ENCODE measurements around the gene PAX3. TPM values are rescaled to one million over a fixed set of nuclear protein-coding genes. Genes with fewer than 3 reads are reported as not detected.

The PAX3 gene
- total and polyA plus RNA-seq, 5 donors = 0.23 to 0.34 (median 0.25) TPM; not detected in 2

- WGBS = 62% methylated on average over 5 of the region's 5 CpGs
- intact Hi-C loops (cut with DNase I) = no loop called here
- no peak for DNase-seq
- no peak for ATAC-seq
- no peaks in the 10 kb centered on the region for H3K27me3 ChIP-seq (ENCODE audit: control insufficient read depth, insufficient read depth)
- no peak overlapping the region for H3K27ac ChIP-seq (ENCODE audit: low read length)
- no peaks in the 10 kb centered on the region for H3K4me1 ChIP-seq (ENCODE audit: control insufficient read depth, insufficient read depth, low read length)
- H3K4me3 ChIP-seq (ENCODE audit: low read length) = no peak overlapping the region
- no peaks in the 10 kb centered on the region for H3K9me3 ChIP-seq (ENCODE audit: control insufficient read depth, low read length)
Measured at GRCh38 chr2:222213049-222213448, 85.7 kb downstream of the PAX3 start.

DNA sequence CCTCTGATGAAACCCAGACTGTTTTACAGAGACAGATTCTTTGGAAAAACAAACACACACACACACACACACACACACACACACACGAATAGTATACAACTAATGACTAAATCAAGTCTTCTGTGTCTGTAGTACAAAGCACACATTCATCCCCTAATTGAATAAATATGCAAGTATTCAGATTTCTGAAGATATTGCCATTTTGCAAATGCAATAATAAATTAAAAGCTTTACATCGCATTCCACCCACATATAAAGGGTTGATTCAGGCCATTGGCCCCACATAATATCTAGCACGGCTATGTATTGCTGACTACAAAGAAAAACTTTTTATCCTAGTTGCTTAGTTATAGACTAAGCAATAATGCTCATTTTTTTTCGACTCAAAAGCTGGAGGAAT, 86.2 kb downstream of the PAX3 start:
- ATAC-seq (no peak), DNase-seq (no peak)
- WGBS = 68% methylated on average over 4 of the region's 4 CpGs
- H3K9me3 ChIP-seq (ENCODE audit: control insufficient read depth, low read length) = no peaks in the 10 kb centered on the region
- intact Hi-C loops (cut with DNase I) = no loop called here
- H3K27ac ChIP-seq (ENCODE audit: low read length) = no peak overlapping the region
- H3K4me3 ChIP-seq (ENCODE audit: low read length) = no peak overlapping the region
- H3K4me1 ChIP-seq (ENCODE audit: control insufficient read depth, insufficient read depth, low read length) = no peaks in the 10 kb centered on the region
- H3K27me3 ChIP-seq (ENCODE audit: control insufficient read depth, insufficient read depth) = no peaks in the 10 kb centered on the region

GRCh38 chr2:222208010-222208690, 90.6 kb downstream of the PAX3 start:
- H3K27me3 ChIP-seq (ENCODE audit: control insufficient read depth, insufficient read depth) = no peaks in the 10 kb centered on the region
- no peaks in the 10 kb centered on the region for H3K4me1 ChIP-seq (ENCODE audit: control insufficient read depth, insufficient read depth, low read length)
- no peak for DNase-seq
- no peak overlapping the region for H3K4me3 ChIP-seq (ENCODE audit: low read length)
- no peaks in the 10 kb centered on the region for H3K9me3 ChIP-seq (ENCODE audit: control insufficient read depth, low read length)
- intact Hi-C loops (cut with DNase I) = no loop called here
- 63% methylated on average over 4 of the region's 4 CpGs for WGBS
- H3K27ac ChIP-seq (ENCODE audit: low read length) = no peak overlapping the region
- ATAC-seq = no peak

DNA sequence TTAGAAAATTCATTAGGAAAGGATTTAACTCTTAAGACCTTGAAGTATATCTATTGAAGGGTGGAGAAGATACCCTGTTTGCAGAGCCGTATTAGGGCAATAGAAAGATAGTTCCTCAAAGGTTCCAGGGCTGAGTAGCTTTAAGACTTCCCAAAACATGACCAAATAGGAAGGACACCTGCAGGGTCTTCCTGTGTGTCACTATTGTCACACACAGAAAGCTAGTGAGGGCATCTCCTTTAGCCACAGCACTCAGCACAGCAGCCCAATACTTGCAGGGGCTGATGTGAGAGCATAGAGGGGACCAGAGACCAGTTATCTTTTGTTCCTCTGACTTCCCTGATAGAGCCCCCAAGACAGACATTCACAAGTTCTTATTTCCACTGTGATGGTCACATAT, 93.7 kb downstream of the PAX3 start:
- no peaks in the 10 kb centered on the region for H3K9me3 ChIP-seq (ENCODE audit: control insufficient read depth, low read length)
- H3K4me1 ChIP-seq (ENCODE audit: control insufficient read depth, insufficient read depth, low read length) = no peaks in the 10 kb centered on the region
- no peaks in the 10 kb centered on the region for H3K27me3 ChIP-seq (ENCODE audit: control insufficient read depth, insufficient read depth)
- H3K4me3 ChIP-seq (ENCODE audit: low read length) = no peak overlapping the region
- DNase-seq (no peak), ATAC-seq (no peak)
- intact Hi-C loops (cut with DNase I) = no loop called here
- no peak overlapping the region for H3K27ac ChIP-seq (ENCODE audit: low read length)
- WGBS = 43% methylated on average over 1 of the region's 1 CpG

GRCh38 chr2:222203041-222203440, 95.8 kb downstream of the PAX3 start:
- no peak for ATAC-seq
- no peaks in the 10 kb centered on the region for H3K4me1 ChIP-seq (ENCODE audit: control insufficient read depth, insufficient read depth, low read length)
- no peak overlapping the region for H3K4me3 ChIP-seq (ENCODE audit: low read length)
- H3K27me3 ChIP-seq (ENCODE audit: control insufficient read depth, insufficient read depth) = no peaks in the 10 kb centered on the region
- WGBS = 45% methylated on average over 4 of the region's 4 CpGs
- no peak overlapping the region for H3K27ac ChIP-seq (ENCODE audit: low read length)
- intact Hi-C loops (cut with DNase I) = no loop called here
- no peaks in the 10 kb centered on the region for H3K9me3 ChIP-seq (ENCODE audit: control insufficient read depth, low read length)
- DNase-seq = no peak

GRCh38 chr2:222196159-222196558, 102.6 kb downstream of the PAX3 start:
- ATAC-seq (no peak), DNase-seq (no peak)
- 72% methylated on average over 7 of the region's 7 CpGs for whole genome bisulfite sequencing
- Histone ChIP-seq H3K4me3 (ENCODE audit: low read length) (no peak overlapping the region), H3K9me3 (ENCODE audit: control insufficient read depth, low read length) (no peaks in the 10 kb centered on the region), H3K4me1 (ENCODE audit: control insufficient read depth, insufficient read depth, low read length) (no peaks in the 10 kb centered on the region), H3K27me3 (ENCODE audit: control insufficient read depth, insufficient read depth) (no peaks in the 10 kb centered on the region), H3K27ac (ENCODE audit: low read length) (no peak overlapping the region)
- intact Hi-C loops (cut with DNase I) = no loop called here

- DNase-seq (no peak), ATAC-seq (no peak)
- Histone ChIP-seq H3K4me3 (ENCODE audit: low read length) (no peak overlapping the region), H3K27ac (ENCODE audit: low read length) (no peak overlapping the region), H3K9me3 (ENCODE audit: control insufficient read depth, low read length) (no peaks in the 10 kb centered on the region), H3K27me3 (ENCODE audit: control insufficient read depth, insufficient read depth) (no peaks in the 10 kb centered on the region), H3K4me1 (ENCODE audit: control insufficient read depth, insufficient read depth, low read length) (no peaks in the 10 kb centered on the region)
- intact Hi-C loops (cut with DNase I) = no loop called here
- 68% methylated on average over 5 of the region's 5 CpGs for WGBS
Measured at GRCh38 chr2:222194669-222195068, 104.1 kb downstream of the PAX3 start.

DNA sequence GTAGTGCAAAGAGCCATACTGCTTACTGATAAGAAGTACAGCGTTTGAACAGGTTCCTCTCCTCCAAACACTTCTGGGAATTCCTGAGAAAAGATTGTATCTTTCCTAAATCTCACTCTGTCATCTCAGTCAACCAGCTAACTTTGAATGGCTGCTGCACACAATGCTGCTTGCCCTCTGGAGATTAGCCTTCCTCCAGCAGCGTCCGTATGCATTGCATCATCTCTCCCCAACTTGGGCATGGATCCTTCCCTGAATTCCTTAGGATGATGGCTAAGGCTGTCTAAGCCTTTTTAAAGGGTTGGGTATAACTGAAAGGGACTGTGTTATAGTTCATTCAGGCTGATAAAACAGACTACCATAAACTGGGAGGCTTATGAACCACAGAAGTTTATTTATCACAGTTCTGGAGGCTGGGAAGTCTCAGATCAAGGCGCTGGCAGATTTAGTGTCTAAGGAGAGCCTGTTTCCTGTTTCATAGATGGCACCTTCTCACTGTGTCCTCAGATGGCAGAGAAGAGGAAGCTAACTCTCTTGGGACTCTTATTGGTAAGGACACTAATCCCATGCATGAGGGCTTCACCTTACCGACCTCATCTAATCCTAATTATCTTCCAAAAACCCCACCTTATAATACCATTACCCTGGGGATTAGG, 105.3 kb downstream of the PAX3 start:
- DNase-seq (no peak), ATAC-seq (no peak)
- 41% methylated on average over 5 of the region's 5 CpGs for WGBS
- intact Hi-C loops (cut with DNase I) = no loop called here
- Histone ChIP-seq H3K9me3 (ENCODE audit: control insufficient read depth, low read length) (no peaks in the 10 kb centered on the region), H3K4me1 (ENCODE audit: control insufficient read depth, insufficient read depth, low read length) (no peaks in the 10 kb centered on the region), H3K4me3 (ENCODE audit: low read length) (no peak overlapping the region), H3K27me3 (ENCODE audit: control insufficient read depth, insufficient read depth) (no peaks in the 10 kb centered on the region), H3K27ac (ENCODE audit: low read length) (no peak overlapping the region)

GRCh38 chr2:222180619-222181018, 118.2 kb downstream of the PAX3 start:
- intact Hi-C loops (cut with DNase I) = no loop called here
- no peak for ATAC-seq
- Histone ChIP-seq H3K27ac (ENCODE audit: low read length) (no peak overlapping the region), H3K4me1 (ENCODE audit: control insufficient read depth, insufficient read depth, low read length) (no peaks in the 10 kb centered on the region), H3K4me3 (ENCODE audit: low read length) (no peak overlapping the region), H3K27me3 (ENCODE audit: control insufficient read depth, insufficient read depth) (no peaks in the 10 kb centered on the region), H3K9me3 (ENCODE audit: control insufficient read depth, low read length) (no peaks in the 10 kb centered on the region)
- 20% methylated on average over 1 of the region's 1 CpG for WGBS
- no peak for DNase-seq

- no peak for ATAC-seq
- H3K4me3 ChIP-seq (ENCODE audit: low read length) = no peak overlapping the region
- no peaks in the 10 kb centered on the region for H3K9me3 ChIP-seq (ENCODE audit: control insufficient read depth, low read length)
- H3K4me1 ChIP-seq (ENCODE audit: control insufficient read depth, insufficient read depth, low read length) = no peaks in the 10 kb centered on the region
- no peaks in the 10 kb centered on the region for H3K27me3 ChIP-seq (ENCODE audit: control insufficient read depth, insufficient read depth)
- H3K27ac ChIP-seq (ENCODE audit: low read length) = no peak overlapping the region
- DNase-seq = no peak
- intact Hi-C loops (cut with DNase I) = no loop called here
Measured at GRCh38 chr2:222179592-222179991, 119.2 kb downstream of the PAX3 start.

GRCh38 chr2:222178450-222178849, 120.3 kb downstream of the PAX3 start:
- Histone ChIP-seq H3K4me1 (ENCODE audit: control insufficient read depth, insufficient read depth, low read length) (no peaks in the 10 kb centered on the region), H3K4me3 (ENCODE audit: low read length) (no peak overlapping the region), H3K9me3 (ENCODE audit: control insufficient read depth, low read length) (no peaks in the 10 kb centered on the region), H3K27ac (ENCODE audit: low read length) (no peak overlapping the region), H3K27me3 (ENCODE audit: control insufficient read depth, insufficient read depth) (no peaks in the 10 kb centered on the region)
- ATAC-seq (no peak), DNase-seq (no peak)
- intact Hi-C loops (cut with DNase I) = no loop called here
- WGBS = 86% methylated on average over 4 of the region's 4 CpGs

- H3K9me3 ChIP-seq (ENCODE audit: control insufficient read depth, low read length) = no peaks in the 10 kb centered on the region
- 35% methylated on average over 3 of the region's 3 CpGs for WGBS
- no peak overlapping the region for H3K4me3 ChIP-seq (ENCODE audit: low read length)
- ATAC-seq (no peak), DNase-seq (no peak)
- intact Hi-C loops (cut with DNase I) = no loop called here
- no peak overlapping the region for H3K27ac ChIP-seq (ENCODE audit: low read length)
- H3K4me1 ChIP-seq (ENCODE audit: control insufficient read depth, insufficient read depth, low read length) = no peaks in the 10 kb centered on the region
- H3K27me3 ChIP-seq (ENCODE audit: control insufficient read depth, insufficient read depth) = no peaks in the 10 kb centered on the region
Measured at GRCh38 chr2:222176890-222177289, 121.9 kb downstream of the PAX3 start.

Data from right cardiac atrium (tissue), 5 donors.